SK-N-SH (cell line): ENCODE data around the gene A1CF. TPM values are rescaled to one million over a fixed set of nuclear protein-coding genes. Genes with fewer than 3 reads are reported as not detected.

Source experiments
- CTCF ChIA-PET: fragments of 300-600, 350-600 bp; formaldehyde crosslinking; extraction: SDS; loops from one replicate; lab custom pipeline; 2021; lab: Yijun Ruan, JAX
- POLR2A ChIA-PET: fragments of 350-600 bp; sonication (Branson Sonifier 250); formaldehyde crosslinking; extraction: SDS; loops from one replicate; lab custom pipeline; 2020; ENCODE audit warnings: antibody characterized with exemption, inconsistent platforms; lab: Yijun Ruan, JAX
- DNase-seq: peaks from one replicate; pipeline ENCODE4 v3.0.0; 2012
- H2AFZ ChIP-seq: fragments of 200-600 bp; sonication (generic); 2 replicates; pipeline ENCODE4 v1.8.1; 2016; ENCODE audit warnings: antibody characterized with exemption, mild to moderate bottlenecking, low read depth
- H3F3A ChIP-seq: fragments of 200-600 bp; sonication (generic); replicated peaks from 2 replicates; pipeline ENCODE3; 2016; ENCODE audit warnings: antibody characterized with exemption, mild to moderate bottlenecking; ENCODE audit not compliant: insufficient read depth
- H3K27ac ChIP-seq, 2 experiments: fragments of 200-500 bp in 1 of 2; fragments of 200-600 bp in 1 of 2; sonication (Bioruptor generic) in 1 of 2; sonication (generic), shearing (Covaris generic) in 1 of 2; 2 replicates each; pipeline versions ENCODE4 v1.5.1 to v1.6.1; 2014 to 2016; ENCODE audit warnings: low read depth in 2 of 2, inconsistent platforms in 1 of 2, low read length in 1 of 2, mild to moderate bottlenecking in 1 of 2, mixed read lengths in 1 of 2
- H3K27me3 ChIP-seq: fragments of 200-600 bp; sonication (generic), shearing (Covaris generic); 2 replicates; pipeline ENCODE4 v1.6.1; 2016; ENCODE audit warnings: mixed run types; ENCODE audit not compliant: insufficient read depth
- H3K36me3 ChIP-seq, 2 experiments: fragments of 200-500 bp in 1 of 2; fragments of 200-600 bp in 1 of 2; sonication (Bioruptor generic) in 1 of 2; sonication (generic) in 1 of 2; replicated peaks in 1 of 2; 2 replicates each; pipeline versions ENCODE3 to v1.5.1; 2014 to 2016; ENCODE audit warnings: low read length in 1 of 2, mild to moderate bottlenecking in 1 of 2; ENCODE audit not compliant: insufficient read depth in 2 of 2, control insufficient read depth in 1 of 2
- H3K4me1 ChIP-seq, 2 experiments: fragments of 200-500 bp in 1 of 2; fragments of 200-600 bp in 1 of 2; sonication (Bioruptor generic) in 1 of 2; sonication (generic), shearing (Covaris generic) in 1 of 2; 2 replicates each; pipeline versions ENCODE4 v1.5.1 to v1.6.1; 2014 to 2016; ENCODE audit warnings: low read depth in 1 of 2, low read length in 1 of 2, mixed run types in 1 of 2; ENCODE audit not compliant: insufficient read depth in 2 of 2, control insufficient read depth in 1 of 2
- H3K4me2 ChIP-seq: fragments of 200-600 bp; sonication (generic), shearing (Covaris generic); 2 replicates; pipeline ENCODE4 v1.6.1; 2017; ENCODE audit warnings: mixed run types
- H3K4me3 ChIP-seq, 2 experiments: fragments of 200-500 bp in 1 of 2; fragments of 200-600 bp in 1 of 2; sonication (Bioruptor generic) in 1 of 2; sonication (generic), shearing (Covaris generic) in 1 of 2; 2 replicates each; pipeline versions ENCODE4 v1.5.1 to v1.8.1; 2014 to 2016; ENCODE audit warnings: low read depth in 2 of 2, inconsistent platforms in 1 of 2, low read length in 1 of 2, mild to moderate bottlenecking in 1 of 2, mixed read lengths in 1 of 2, moderate library complexity in 1 of 2
- H3K79me2 ChIP-seq: fragments of 200-600 bp; sonication (generic); 2 replicates; pipeline ENCODE4 v1.8.1; 2017; ENCODE audit warnings: mild to moderate bottlenecking; ENCODE audit not compliant: insufficient read depth
- H3K9ac ChIP-seq: fragments of 200-600 bp; sonication (generic); 2 replicates; pipeline ENCODE4 v1.6.1; 2017; ENCODE audit warnings: mixed run types
- H3K9me2 ChIP-seq: fragments of 200-600 bp; sonication (generic); 2 replicates; pipeline ENCODE4 v1.6.1; 2017; ENCODE audit warnings: mixed run types
- H3K9me3 ChIP-seq: fragments of 200-600 bp; sonication (generic); 2 replicates; pipeline ENCODE4 v1.6.1; 2017; ENCODE audit warnings: mixed run types, mild to moderate bottlenecking, moderate library complexity
- H4K20me1 ChIP-seq: fragments of 200-600 bp; sonication (generic); 2 replicates; pipeline ENCODE4 v1.6.1; 2017; ENCODE audit warnings: mild to moderate bottlenecking, mixed run types; ENCODE audit not compliant: insufficient read depth
- CHD2 ChIP-seq: fragments of 150-350 bp; IDR thresholded peaks from 2 replicates; pipeline ENCODE4 v1.6.1; 2018; ENCODE audit warnings: low read length; ENCODE audit not compliant: partially characterized antibody
- EZH2phosphoT487 ChIP-seq: fragments of 200-600 bp; sonication (generic); IDR thresholded peaks from 2 replicates; pipeline ENCODE4 v1.6.1; 2017; ENCODE audit warnings: low read depth, mixed run types, mild to moderate bottlenecking, antibody characterized with exemption, moderate library complexity, borderline replicate concordance
- GATA2 ChIP-seq: sonication (generic); formaldehyde crosslinking; IDR thresholded peaks from 2 replicates; pipeline ENCODE4 v1.5.0; 2020; ENCODE audit warnings: mild to moderate bottlenecking, missing genetic modification reagents
- JUND ChIP-seq: IDR thresholded peaks from 2 replicates; pipeline ENCODE4 v1.4.0; 2012
- MEF2A ChIP-seq: IDR thresholded peaks from 2 replicates; pipeline ENCODE4 v1.4.0; 2012; ENCODE audit warnings: low read depth, borderline replicate concordance
- MXI1 ChIP-seq: IDR thresholded peaks from 2 replicates; pipeline ENCODE4 v1.6.1; 2012; ENCODE audit warnings: mild to moderate bottlenecking, low read depth, low read length, improper control_type of control experiment
- RXRA ChIP-seq: IDR thresholded peaks from 2 replicates; pipeline ENCODE4 v1.4.0; 2012; ENCODE audit warnings: low read depth, mild to moderate bottlenecking, borderline replicate concordance
- SMC3 ChIP-seq: IDR thresholded peaks from 2 replicates; pipeline ENCODE4 v1.6.1; 2012; ENCODE audit warnings: low read depth, low read length, improper control_type of control experiment
- TAF1 ChIP-seq: IDR thresholded peaks from 2 replicates; pipeline ENCODE4 v1.6.1; 2012; ENCODE audit warnings: low read depth, mild to moderate bottlenecking, low read length, moderate library complexity, borderline replicate concordance
- TEAD4 ChIP-seq: IDR thresholded peaks from 2 replicates; pipeline ENCODE4 v1.4.0; 2012; ENCODE audit warnings: mild to moderate bottlenecking, borderline replicate concordance; ENCODE audit not compliant: insufficient read depth
- USF1 ChIP-seq: IDR thresholded peaks from 2 replicates; pipeline ENCODE4 v1.4.0; 2012; ENCODE audit warnings: low read depth, borderline replicate concordance
- ZBTB33 ChIP-seq: IDR thresholded peaks from 2 replicates; pipeline ENCODE4 v1.4.0; 2012; ENCODE audit warnings: low read depth, borderline replicate concordance
- WGBS: methylation state at CpG from one replicate; pipeline ENCODE4 v1.1.6; 2017; ENCODE audit warnings: low lambda C conversion rate; 5-methylcytosine and 5-hydroxymethylcytosine counted together
- polyA plus RNA-seq, 3 experiments: library from polyadenylated mRNA; depleted of rRNA; stranded (reverse); fragments of >200 nt; gene quantifications; 2 replicates each; pipeline ENCODE4 v1.2.3, GENCODE V29; 2012

Gene A1CF
- polyA plus RNA-seq, 1 of the 3 experiments (the other 2 are of a cell fraction) = not detected

- POLR2A ChIA-PET = no interaction called here
Measured at GRCh38 chr10:50799595-50799994, 85.8 kb downstream of the A1CF start.

DNA sequence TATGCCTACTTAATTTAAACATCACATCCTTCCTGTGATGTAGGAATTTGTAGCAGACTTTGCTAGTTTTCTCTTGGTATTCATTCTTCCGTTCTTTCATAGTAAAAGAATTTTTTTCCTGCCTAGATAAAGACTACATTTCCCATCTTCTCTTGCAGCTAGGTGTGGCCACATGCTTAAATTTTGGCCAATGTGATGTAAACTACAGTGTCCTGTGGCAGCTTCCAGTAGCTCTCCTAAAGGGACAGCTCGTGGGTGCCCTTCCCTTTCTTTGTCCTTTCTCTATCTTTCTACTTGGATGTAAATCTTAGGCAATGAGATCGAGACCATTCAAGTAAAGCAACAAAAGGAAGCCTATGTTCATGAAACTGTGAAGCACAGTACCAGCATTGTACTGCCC lies 87.1 kb downstream of the A1CF start:
- CTCF ChIA-PET = interaction anchor here (2.8 kb wide), 1 partner anchor 9 kb away, joined by 11 read pairs; no protein-coding TSS in a partner anchor
- H4K20me1 ChIP-seq = no peaks in the 10 kb centered on the region
- no peak for DNase-seq
- POLR2A ChIA-PET = no interaction called here
- 15% methylated on average over 3 of the region's 3 CpGs for WGBS
- H3K9ac ChIP-seq = no peak overlapping the region
- no peak overlapping the region for H3K27ac ChIP-seq
- no peaks in the 10 kb centered on the region for H3K36me3 ChIP-seq
- no peaks in the 10 kb centered on the region for H3K79me2 ChIP-seq
- no peak for TF ChIP-seq MXI1
- TF ChIP-seq TAF1 = no peak
- no peak for TF ChIP-seq ZBTB33
- TF ChIP-seq USF1 = no peak
- no peak for TF ChIP-seq EZH2phosphoT487
- no peak for TF ChIP-seq MEF2A
- no peak for TF ChIP-seq RXRA
- no peak for TF ChIP-seq TEAD4
- TF ChIP-seq, all 33 proteins: peak for 0
- H3K9me2 ChIP-seq = no peaks in the 10 kb centered on the region
- H3F3A ChIP-seq = no peaks in the 10 kb centered on the region
- H3K9me3 ChIP-seq = no peaks in the 10 kb centered on the region
- H3K4me1 ChIP-seq = no peaks in the 10 kb centered on the region
- no peak overlapping the region for H3K4me3 ChIP-seq
- H2AFZ ChIP-seq = no peak overlapping the region
- H3K4me2 ChIP-seq = no peak overlapping the region
- no peaks in the 10 kb centered on the region; the same call in 1 of the 2 replicates for H3K27me3 ChIP-seq

More at GRCh38 chr10:50799595-50799994, 85.8 kb downstream of the A1CF start:
- Histone ChIP-seq H2AFZ (no peak overlapping the region), H3K36me3 (no peaks in the 10 kb centered on the region), H3K9me3 (no peaks in the 10 kb centered on the region), H3K9ac (no peak overlapping the region), H3K27ac (no peak overlapping the region), H3F3A (no peaks in the 10 kb centered on the region), H3K4me2 (no peak overlapping the region), H3K4me3 (no peak overlapping the region), H3K4me1 (no peaks in the 10 kb centered on the region), H3K9me2 (no peaks in the 10 kb centered on the region), H4K20me1 (no peaks in the 10 kb centered on the region), H3K79me2 (no peaks in the 10 kb centered on the region), H3K27me3 (no peaks in the 10 kb centered on the region; the same call in 1 of the 2 replicates)
- TF ChIP-seq EZH2phosphoT487 = no peak
- TF ChIP-seq JUND = no peak
- TF ChIP-seq ZBTB33 = no peak
- no peak for TF ChIP-seq SMC3
- no peak for TF ChIP-seq GATA2 (CRISPR knock-in tag)
- no peak for TF ChIP-seq CHD2
- DNase-seq = no peak
- CTCF ChIA-PET = interaction anchor here (2.8 kb wide), 1 partner anchor 10 kb away, joined by 11 read pairs; no protein-coding TSS in a partner anchor
- WGBS = 26% methylated on average over 1 of the region's 1 CpG
